NOMO-1 treated with DMSO at 0.1 percent for 48 hours (cell line): Measurements from ENCODE around the gene BAHCC1.
A peak's percentile ranks its signal among the peaks of the same experiment; 100 is the strongest.

ENCODE experiments used
- DNase-seq: peaks from one replicate; lab custom pipeline; 2025; ENCODE audit not compliant: unreplicated experiment; lab: John Stamatoyannopoulos, UW

Gene BAHCC1

DNA sequence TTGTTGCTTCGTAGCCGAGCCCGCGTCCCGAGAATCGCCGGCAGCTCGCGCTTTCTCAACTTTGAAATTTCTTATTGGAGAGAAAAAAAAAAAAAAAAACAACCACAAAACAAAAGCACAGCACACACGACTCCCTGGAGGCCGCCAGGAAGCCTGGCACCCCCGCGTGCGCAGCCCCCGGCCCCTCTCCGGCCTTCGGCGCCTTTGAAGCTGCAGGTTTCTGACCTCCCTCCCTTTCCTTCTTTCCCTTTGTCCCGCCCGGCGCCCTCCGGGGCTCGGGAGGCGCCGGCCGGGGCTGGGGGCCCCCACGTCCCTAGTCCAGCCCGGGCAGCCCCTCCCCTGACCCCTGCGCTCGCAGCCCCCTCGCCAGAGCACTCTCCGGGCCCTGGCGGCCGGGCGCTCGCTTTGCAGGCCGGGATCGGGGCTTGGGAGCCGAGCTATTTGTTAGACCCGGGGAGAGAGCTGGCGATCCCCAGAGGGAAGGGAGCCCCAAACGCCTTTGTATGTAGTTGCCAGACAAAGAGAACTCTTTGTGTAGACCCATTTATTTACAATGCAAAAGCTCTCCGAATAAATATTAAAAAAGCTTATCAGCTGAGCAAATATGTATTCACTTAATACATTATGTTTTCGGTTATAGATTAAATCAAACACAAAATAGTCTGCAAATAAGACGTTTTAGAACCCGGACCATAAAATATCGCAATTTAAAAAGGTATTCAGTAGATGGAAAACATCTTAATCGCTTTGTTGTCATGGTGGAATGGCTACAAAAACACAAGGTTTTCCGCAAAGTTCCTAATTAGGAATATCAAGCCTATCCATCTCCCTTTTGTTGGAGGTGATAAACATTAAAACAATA lies 2.3 kb downstream of the BAHCC1 start:
- DNase-seq, result peak; percentile 15

DNA sequence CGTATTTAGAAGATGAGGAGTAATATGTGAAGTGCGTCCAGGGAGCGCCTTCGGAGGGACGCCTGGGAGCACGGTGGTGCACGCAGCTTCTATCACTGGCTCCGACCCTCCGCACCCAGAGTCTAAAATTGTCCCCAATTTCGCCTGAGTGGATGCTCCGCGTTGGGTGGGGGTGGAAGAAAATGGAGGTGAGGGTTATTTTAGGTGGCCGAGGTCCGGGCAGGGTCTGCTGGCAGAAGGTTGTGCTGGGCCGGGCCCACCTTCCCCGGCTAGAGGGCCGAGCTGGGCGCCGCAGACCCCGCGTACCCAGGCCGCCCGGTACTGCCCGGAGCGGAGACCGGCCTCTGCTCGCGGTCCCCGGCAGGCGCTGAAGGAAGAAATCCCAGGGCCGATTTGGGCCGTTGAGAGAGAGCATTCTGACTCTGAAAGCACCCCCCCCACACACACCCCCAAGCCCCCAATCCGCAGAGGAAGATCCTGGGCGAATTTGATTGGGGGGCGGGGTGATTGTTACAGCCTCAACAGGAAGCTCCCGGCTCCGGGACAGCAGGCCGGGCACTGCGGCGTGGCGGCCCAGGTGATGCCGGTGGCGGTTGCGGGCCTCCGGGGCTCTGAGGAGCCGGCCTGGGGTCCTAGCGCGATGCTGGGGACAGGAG lies 3.0 kb downstream of the BAHCC1 start:
- no peak for DNase-seq

DNA sequence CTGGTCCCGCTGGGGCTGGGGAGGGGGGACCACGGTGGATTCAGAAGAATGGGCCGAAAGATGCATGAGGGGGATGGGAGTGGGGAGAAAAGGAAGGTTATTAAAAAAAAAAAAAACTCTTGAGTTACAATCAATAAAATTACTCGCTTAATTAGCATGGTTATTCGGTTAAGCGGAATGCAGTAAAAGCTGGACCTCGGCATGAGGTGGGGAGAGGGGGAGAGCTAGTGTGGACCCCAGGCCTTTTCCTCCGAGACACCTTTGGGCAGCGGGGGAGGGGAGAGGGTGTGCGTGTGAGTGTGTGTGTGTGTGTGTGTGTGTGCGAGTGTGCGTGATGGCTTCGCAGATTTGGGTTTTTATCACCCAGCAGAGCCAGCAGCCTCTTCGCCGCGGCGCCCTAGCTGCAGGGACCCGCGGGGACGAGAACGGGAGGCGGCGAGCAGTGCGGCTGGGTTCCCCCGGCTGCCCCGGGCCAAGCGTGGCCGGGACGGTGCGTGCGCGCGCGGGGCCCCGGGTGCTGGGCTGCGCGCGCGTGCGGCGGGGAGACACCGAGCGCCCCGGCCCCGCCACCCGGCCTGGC lies 3.7 kb downstream of the BAHCC1 start:
- DNase-seq, result no peak

DNA sequence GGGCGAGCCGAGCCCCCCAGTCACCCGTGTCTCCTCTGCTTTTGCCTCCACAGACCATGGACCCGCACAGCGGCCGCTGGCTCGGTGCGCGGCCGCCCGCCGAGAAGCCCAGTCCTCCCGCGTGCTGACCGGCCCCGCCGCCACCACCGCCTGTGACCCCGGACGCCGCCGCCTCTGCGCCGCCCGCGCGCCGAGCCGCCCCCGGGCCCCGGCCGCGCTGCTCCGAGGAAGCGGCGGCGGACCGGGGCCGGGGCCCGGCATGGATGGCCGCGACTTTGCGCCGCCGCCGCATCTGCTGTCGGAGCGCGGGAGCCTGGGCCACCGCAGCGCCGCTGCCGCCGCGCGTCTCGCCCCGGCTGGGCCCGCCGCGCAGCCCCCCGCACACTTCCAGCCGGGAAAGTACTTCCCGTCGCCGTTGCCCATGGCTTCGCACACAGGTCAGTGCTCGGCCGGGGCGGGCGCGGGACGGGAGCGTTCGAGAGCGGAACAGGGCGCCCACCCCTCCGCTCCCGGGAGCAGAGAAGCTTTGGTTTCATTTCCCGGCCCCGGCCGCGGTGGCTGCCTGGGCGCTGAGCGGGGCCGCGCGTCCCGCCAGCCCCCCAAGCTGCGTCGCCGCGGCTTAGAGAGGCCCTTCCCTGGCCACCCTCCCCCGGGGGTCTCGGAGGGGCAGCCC lies 4.4 kb downstream of the BAHCC1 start:
- peak; percentile 5 for DNase-seq

DNA sequence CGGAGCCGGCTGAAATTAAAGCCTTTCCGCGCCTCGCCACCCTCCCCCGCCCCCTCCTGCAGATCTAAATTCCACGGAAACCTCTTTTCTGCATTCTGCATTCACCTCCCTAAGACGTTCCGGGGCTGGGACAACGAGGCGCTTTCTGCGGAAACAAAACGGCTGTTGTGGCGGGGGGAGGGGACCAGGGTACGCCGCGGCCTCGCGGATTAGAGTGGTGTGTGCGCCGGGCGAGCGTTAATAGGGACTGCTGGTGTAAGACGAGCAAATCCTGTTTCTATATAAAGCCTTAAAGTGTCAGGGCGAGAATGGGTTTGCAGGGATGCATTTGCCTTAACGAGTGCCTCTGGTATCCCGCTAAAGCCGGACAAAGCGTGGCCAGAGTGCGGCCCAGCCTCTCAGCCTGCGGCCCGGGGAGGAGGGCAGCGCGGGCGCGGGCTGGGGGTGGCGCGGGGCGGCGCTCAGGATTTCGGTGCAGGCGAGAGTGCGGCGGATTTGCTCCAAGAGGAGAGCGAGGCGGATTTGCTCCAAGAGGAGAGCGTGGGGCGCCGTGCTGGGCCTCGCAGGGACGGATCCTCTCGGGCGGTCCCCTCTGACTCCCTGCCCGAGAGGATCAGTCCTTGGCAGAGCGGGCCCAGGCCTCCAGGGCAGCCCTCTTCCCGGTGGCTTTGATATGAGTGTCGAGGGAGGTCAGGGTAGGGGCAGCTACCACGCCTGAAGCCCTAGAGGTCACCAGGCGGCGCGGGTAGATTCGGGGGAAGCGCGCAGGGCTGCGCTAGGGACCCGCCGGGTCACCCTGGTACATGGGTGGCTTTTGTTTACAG lies 5.1 kb downstream of the BAHCC1 start:
- DNase-seq, result no peak

DNA sequence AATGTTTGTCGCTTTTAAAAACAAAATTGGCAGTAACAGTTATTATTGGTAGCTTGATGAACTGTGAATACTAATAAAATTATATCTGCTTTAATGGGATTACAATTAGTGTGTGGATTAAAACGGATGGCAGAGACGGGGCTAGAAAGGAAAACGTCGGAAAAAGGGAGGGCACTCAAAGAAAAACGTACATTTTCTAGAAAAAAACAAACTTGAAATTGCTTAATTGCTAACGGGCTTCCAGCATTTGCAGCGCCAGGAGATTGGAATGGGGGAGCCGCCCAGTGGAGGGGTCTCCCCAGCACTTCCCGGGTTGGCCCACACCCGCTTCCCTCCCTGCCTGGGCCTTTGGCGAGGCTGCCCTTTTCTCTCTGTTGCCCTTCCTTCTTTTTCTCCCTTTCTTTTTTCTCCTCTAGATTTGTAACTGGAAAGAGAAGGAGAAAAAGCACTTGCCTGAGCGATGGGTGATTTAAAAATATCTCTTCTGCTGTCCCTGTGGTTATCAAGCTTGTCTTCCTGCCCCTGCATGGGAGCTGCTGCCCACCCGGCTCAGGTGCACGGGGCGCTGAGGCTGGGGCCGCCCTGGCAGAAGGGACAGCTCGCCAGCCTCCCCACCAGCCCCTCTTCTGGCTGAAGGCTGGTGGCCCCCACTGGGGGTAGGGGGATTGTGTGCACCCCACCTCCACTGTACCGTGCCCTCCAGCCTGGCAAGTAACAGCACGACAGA lies 5.9 kb downstream of the BAHCC1 start:
- no peak for DNase-seq

DNA sequence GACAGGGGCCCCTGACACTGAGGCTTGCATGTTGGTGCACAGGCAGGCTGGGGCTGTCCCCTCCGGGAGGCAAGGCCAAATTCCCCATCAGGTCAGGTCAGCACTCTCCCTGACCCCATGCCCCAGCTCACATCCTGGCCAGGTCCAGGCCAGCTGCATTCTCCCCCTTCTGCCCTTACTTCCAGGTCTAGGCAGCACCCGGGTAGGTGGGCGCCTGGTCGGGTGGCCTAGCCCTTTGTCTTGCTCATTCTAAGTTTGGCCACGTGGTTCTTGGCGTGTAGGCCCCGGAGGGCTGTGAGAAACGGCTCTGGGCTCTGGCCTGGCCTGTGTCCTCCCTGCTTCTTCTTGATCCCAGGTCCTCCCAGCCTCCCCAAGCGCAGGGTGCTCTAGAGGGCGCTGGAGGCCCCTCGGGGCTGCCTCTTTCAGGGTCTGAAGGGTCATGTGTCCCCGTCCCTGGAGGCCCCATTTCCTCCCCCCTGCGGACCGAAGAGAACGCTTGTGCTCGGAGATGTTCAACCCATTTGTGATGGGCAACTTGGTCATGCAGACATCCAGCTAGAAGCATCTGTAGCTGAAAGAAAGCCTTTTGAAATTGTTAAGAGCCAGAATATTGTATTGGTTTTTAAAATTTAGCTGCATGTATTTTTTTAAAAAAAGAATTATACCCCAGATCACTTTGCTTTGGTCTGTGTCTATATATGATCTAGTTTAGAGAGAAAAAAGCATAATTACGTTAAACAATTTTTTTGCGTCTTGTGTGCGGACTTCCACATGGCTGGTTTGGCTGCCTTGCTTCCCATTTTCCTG lies 6.7 kb downstream of the BAHCC1 start:
- DNase-seq, result no peak

DNA sequence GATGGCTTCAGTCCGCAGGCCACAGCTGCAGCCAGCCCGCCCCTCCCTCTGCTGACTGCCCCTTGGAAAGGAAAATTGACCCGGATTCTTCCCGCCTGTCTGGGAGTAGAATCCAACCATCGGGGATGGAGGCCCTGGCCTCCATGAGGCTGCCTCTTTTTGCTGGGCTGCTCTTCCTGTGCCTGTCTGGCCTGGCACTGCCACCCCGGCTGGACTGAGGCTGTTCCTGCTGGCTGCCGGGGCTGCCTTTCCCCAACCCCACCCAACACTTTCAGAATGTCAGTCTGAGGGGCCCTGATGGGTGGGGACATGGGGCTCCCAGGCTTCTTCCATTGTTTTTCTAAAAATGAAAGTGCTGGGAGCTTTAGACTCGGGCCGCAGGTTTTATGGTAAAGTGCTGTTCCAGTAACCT lies 7.3 kb downstream of the BAHCC1 start:
- DNase-seq, result no peak

DNA sequence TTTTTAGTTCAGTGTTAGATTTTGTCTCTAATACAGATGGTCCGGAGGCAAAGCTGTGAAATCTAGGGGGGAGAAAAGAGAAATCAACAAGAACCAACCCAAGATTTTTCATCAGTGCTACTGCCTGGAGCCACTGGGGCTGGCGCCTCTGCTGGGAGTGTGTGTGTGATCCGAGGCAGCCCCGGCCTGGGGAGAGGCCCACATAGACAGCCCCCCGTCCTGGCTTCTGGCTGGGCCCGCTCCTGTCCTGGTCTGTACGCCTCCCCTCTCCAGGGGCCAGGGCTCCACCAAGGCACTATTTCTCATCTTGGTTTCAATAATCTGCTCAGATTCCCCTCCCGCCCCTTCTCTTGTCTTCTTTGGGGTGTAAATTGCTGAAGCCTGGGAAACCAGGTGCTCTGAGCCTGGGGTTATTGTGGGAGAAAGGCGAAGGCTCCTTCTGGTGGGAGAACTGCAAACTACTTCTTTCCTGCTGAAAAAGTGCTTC lies 7.8 kb downstream of the BAHCC1 start:
- DNase-seq, result no peak

DNA sequence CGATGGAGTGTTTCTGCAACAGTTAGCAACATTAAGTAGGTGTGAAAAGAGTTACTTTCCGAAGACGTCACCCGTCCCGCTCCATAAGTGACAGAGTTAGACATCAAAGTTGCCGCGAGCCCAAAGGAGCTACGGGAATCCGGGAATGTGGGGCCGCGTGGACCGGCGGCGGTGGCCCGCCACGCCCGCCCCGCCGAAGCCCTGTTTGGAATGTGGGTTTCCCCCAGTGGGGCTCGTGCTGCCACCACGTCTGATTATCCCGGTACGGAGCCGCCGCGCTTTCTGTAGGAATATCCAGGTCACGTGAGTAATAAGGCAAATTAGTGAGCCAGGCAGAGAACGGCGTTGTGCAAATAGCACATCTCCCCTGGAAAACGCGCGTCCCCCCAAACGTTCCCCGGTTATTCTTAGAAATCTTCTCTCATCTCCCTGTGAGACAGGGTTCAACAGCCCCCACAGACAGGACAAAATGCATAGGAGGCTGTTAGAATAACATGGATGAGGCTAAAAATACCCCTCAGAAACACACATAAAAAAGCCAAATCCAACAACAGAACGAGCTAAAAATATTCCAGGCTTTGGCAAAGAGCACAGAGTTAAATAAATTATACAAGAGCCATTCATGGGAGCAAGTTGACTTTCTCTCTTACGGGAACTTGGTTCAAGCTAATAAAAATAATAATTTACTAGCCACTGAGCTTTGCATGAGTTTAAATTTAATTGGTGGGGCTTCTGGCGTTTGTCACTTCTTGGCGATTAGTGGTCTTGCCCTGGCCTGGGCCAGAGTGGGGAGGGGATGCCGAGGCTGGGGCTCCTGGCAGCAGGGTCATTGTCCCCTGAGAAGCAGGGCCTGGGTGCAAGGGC lies 8.6 kb downstream of the BAHCC1 start:
- no peak for DNase-seq

DNA sequence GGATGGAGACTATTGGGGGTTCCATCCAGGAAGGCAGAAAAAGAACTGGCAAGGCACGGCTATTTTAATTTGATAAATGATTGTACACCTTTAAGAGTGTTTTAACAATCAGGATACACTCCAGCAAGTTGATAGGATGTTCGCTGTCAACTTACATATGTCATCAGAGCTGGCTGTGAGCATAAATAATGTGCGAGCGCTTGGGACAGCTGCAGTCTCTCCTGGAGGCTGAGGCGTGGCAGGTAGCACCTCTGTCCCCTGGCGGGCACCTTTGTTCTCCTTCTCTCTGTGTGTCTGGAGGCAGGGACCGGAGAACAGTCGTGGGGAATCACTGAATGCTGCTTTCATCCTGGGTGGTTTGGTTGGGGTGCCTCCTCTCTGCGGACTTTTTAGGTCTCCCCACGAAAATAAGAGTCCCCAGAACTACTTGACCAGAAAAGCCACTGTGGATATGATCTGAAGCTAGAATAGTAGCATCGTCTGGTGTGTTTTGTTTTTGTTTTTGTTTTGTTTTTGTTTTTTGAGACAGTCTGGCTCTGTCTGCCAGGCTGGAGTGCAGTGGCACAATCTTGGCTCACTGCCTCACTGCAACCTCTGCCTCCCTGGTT lies 9.4 kb downstream of the BAHCC1 start:
- no peak for DNase-seq

DNA sequence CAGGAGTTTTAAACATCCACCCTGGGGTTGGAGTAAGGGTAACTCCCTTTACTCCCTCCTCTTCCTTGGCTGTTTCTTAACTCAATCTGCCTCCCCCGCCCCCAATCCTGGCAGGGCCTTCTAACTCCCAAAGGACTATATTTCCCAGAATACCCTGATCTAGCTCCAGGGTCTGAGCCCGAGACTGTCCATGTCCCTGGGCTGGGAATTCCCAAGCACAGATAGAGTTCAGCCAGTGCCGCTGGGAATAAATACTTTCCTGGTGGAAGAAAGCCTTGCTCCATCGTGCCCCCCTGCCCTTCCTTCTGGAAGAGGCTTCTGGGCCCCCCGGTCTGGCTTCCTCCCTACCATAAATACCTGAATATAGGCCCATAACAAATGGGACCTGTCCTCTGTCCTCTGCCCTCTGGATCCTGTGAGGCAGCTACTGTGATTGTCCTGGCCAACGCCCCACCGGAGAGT lies 10.2 kb downstream of the BAHCC1 start:
- no peak for DNase-seq

DNA sequence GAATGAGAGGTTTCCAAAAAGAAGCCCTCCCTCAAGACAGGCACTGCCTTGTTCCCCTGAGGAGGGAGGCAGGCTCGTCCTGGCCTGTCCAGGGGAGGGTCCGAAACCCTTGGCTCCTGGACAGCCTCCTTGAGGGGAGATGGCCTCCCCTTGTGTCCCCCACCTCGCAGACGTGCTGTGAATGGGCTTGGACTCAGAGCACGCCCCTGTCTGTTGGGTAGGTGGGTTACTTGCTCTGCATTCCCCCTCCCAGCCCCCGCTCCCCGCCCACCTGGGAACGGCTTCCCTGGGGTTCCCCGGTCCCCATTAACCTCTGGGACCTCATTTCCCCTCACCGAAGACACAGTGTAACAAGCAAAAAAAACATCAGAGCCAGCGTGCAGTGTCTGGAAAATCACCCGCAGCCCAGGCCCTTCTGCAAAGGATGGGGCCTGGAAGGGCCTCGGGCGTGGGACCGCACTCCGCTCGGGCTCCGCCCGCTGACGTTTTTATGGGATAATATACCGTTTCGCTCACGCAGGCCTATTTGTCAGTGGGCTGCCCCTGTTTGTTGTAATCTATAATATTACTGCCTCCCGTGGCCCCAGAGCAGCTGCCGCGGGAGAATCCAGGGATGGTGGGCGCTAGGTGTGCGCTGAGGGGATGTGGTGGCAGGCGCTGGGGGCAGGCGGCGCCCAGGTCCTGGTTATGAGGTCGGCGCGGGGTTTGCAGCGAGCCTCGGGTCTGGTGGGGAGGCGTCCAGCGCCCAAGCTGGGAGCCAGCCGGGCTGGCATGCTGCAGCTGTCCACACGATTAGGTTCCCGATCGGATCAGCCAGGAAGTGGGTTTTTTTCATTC lies 11.1 kb downstream of the BAHCC1 start:
- DNase-seq, result no peak

DNA sequence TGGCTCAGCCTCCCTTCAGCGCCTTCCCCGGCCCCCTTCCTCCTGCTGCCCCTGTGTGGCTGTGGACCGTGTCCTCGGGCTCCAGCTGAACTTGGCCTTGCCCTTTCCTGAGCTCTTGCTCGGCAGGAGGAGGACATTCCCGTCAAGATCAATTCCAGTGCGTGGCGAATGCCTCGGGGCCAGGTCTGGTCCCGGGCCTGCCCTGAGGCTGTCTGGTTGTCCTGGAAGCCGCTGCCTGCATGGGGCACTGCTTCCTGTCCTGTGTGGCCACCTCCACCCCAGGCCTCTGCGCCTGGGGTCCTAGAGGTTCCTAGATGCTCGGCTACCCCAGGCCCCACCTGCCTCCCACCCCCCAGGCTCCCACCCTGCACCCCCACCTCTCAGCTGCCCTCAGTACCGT lies 12.8 kb downstream of the BAHCC1 start:
- DNase-seq, result no peak

DNA sequence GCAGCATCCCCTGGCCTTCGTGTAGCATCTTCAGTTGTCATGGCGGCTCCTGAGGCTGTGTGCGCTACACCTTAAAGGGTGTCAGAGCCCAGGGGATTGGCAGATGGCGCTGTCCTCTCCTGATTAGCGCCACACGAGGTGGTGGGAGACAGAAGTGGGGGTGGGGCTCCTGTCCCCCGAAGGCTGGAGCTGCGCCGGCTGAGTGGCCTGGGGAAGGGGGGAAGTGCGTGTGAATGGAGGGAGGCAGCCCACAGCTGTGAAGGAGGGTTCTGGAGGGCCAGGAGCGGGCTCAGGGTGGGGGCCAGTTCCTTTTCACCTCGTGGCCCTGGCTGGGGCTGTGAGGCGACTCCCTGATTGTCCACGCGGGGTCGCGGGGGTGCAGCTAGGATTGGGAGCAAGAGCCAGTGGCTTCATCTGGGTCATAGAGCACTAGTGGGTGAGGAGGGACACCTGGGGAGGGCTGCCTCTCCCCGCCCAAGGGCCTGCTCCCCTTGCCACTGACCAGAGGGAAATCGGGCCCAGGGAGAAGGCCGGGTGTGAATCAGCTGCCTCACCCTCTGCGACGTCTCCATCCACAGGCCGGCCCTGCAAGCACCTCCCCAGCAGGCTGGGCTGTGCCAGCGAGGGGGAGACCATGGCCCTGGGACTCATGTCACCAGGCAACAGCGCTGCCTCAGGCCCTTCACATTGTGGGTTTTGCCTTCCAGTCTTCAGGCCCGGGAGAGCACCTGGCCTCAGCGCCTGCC lies 14.1 kb downstream of the BAHCC1 start:
- DNase-seq, result no peak

DNA sequence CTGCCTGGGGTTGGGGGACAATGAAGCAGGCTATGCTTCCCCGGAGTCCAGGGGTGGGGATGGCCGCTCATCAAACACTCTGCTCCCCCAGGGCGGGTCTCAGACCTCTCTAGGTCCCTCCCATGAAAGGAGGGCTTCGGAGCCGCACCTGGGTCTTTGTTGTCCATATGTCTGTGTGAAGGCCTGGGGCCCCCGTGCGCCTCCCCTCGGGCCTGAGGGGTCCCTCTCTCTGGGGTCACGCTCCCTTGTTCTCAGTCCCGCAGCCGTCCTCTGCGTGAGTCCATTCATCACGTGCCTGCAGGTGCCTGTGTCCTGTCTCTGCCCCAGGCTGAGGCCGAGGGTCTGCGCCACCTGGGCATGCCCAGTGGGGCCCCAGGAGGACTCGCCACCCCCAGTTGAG lies 15.6 kb downstream of the BAHCC1 start:
- DNase-seq, result no peak
